ENCODE data around the gene MKI67. TPM values are rescaled to one million over a fixed set of nuclear protein-coding genes. Genes with fewer than 3 reads are reported as not detected.

Gene MKI67
- total RNA-seq, 1 experiment from 2014 or later, result 111 TPM

DNA sequence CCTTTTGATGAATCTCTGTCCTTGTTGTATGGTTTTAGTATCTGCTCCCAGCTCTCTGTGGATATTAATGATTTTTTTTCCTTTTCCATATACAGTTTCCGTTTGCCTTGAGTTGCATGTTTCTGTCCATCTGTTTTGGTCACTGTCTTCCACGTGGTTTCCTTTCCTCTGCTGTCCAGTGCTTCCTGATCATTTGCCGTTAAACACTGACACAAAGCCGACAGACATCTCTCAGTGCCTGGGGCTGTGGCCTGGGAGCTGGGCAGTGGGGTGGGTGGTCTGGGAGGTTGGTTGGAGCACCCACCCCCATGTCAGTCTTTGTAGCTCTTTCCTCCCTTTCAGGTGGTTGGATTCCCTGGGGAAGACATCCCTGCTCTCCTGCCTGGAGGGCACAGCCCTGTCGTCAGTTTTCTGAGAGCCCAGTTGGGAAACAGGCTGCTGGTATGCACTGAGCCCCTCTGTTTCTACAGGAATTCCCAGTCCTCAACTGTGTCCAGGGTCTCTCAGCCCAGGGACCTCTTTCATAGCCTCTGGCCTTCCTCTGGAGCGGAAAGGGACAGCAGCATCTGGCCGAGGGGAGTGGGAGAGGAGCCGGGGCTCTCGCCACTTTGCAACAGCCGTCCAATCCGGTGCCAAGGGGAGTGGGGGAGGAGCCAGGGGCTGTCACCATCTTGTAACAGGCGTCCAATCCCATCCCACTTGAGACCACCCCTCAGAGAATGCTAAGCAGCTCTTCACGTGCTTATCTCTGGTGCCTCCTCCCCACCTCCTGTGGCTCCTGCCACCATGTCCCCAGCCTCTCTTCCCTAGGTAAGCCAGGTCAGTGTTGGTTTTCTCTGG is 26.7 kb upstream of the MKI67 start:
- no peak overlapping the region for H3K4me3 Mint-ChIP-seq (ENCODE audit: unreplicated experiment)
- no TSS peak for BruUV-seq (replicated peaks)
- H3K4me3 ChIP-seq (ENCODE audit: low read depth, low read length), result no peak overlapping the region
- H3K36me3 Mint-ChIP-seq (ENCODE audit: insufficient read depth, unreplicated experiment), result no peaks in the 10 kb centered on the region
- ChIA-PET CTCF (no interaction called here), POLR2A (no interaction called here)
- peaks cover 21% of the 10 kb centered on the region for H3K4me1 Mint-ChIP-seq (ENCODE audit: low read depth, unreplicated experiment)
- no peaks in the 10 kb centered on the region for H3K9me3 Mint-ChIP-seq (ENCODE audit: unreplicated experiment)
- H3K27me3 Mint-ChIP-seq (ENCODE audit: insufficient read depth, unreplicated experiment), result no peaks in the 10 kb centered on the region
- intact Hi-C loops (cut with micrococcal nuclease; ENCODE audit: unreplicated experiment), result no loop called here
- H3K9me3 ChIP-seq, result no peaks in the 10 kb centered on the region
- TF ChIP-seq, protein P1, sequence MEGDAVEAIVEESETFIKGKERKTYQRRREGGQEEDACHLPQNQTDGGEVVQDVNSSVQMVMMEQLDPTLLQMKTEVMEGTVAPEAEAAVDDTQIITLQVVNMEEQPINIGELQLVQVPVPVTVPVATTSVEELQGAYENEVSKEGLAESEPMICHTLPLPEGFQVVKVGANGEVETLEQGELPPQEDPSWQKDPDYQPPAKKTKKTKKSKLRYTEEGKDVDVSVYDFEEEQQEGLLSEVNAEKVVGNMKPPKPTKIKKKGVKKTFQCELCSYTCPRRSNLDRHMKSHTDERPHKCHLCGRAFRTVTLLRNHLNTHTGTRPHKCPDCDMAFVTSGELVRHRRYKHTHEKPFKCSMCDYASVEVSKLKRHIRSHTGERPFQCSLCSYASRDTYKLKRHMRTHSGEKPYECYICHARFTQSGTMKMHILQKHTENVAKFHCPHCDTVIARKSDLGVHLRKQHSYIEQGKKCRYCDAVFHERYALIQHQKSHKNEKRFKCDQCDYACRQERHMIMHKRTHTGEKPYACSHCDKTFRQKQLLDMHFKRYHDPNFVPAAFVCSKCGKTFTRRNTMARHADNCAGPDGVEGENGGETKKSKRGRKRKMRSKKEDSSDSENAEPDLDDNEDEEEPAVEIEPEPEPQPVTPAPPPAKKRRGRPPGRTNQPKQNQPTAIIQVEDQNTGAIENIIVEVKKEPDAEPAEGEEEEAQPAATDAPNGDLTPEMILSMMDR (IDR thresholded peaks at IDR 0.05; ENCODE audit: insufficient read depth in 1 of 2, low read depth in 1 of 2, low read length in 1 of 2, severe bottlenecking in 1 of 2, unreplicated experiment in 1 of 2), result no peak
- no peak for DNase-seq
- no peaks in the 10 kb centered on the region for H3K27me3 ChIP-seq (replicated peaks; ENCODE audit: control insufficient read depth, insufficient read depth, low read length)
- no peak overlapping the region for H3K27ac Mint-ChIP-seq (ENCODE audit: unreplicated experiment)
- H3K4me1 ChIP-seq, result peaks cover 19% of the 10 kb centered on the region
- no peaks in the 10 kb centered on the region for H3K36me3 ChIP-seq (ENCODE audit: control insufficient read depth, insufficient read depth, low read length)

DNA sequence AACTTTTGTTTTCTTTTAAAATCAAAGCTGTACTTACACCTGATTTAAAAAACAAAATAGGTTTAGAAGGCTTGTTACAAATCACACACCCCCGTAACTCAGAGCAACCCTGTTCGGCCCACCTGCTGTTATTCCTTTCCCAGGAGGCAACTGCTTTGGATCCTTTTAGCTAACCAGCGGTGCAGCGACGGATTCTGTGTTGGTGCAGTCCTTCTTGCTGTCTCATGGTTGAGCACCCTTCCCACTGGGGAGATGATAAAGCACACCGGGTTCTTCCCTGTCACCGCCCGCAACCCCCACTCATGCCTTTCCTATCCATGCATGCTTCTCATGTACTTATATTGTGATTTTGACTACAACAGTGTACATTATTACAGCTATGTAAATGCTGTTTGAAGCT is 24.8 kb upstream of the MKI67 start:
- DNase-seq, result no peak
- no peaks in the 10 kb centered on the region for H3K27me3 ChIP-seq (replicated peaks; ENCODE audit: control insufficient read depth, insufficient read depth, low read length)
- CTCF ChIA-PET, result interaction anchor here (0.5 to 2.6 kb wide), 2 partner anchors 33 to 73 kb away, joined by 3 to 16 read pairs; no protein-coding TSS in a partner anchor
- no peaks in the 10 kb centered on the region for H3K36me3 Mint-ChIP-seq (ENCODE audit: insufficient read depth, unreplicated experiment)
- no peaks in the 10 kb centered on the region for H3K9me3 Mint-ChIP-seq (ENCODE audit: unreplicated experiment)
- intact Hi-C loops (cut with micrococcal nuclease; ENCODE audit: unreplicated experiment), result loop anchor here (2.0 kb wide), 1 partner anchor 62 kb away; no protein-coding TSS in a partner anchor
- no peak overlapping the region for H3K27ac Mint-ChIP-seq (ENCODE audit: unreplicated experiment)
- POLR2A ChIA-PET, result no interaction called here
- H3K9me3 ChIP-seq, result no peaks in the 10 kb centered on the region
- H3K4me1 ChIP-seq, result peaks cover 2% of the 10 kb centered on the region
- H3K4me3 Mint-ChIP-seq (ENCODE audit: unreplicated experiment), result peak overlapping the region; percentile 70
- no peaks in the 10 kb centered on the region for H3K36me3 ChIP-seq (ENCODE audit: control insufficient read depth, insufficient read depth, low read length)
- TF ChIP-seq, protein P1 (IDR thresholded peaks at IDR 0.05; ENCODE audit: insufficient read depth in 1 of 2, low read depth in 1 of 2, low read length in 1 of 2, severe bottlenecking in 1 of 2, unreplicated experiment in 1 of 2), result no peak
- BruUV-seq (replicated peaks), result no TSS peak
- H3K27me3 Mint-ChIP-seq (ENCODE audit: insufficient read depth, unreplicated experiment), result no peaks in the 10 kb centered on the region
- H3K4me3 ChIP-seq (ENCODE audit: low read depth, low read length), result no peak overlapping the region
- H3K4me1 Mint-ChIP-seq (ENCODE audit: low read depth, unreplicated experiment), result peaks cover 6% of the 10 kb centered on the region

DNA sequence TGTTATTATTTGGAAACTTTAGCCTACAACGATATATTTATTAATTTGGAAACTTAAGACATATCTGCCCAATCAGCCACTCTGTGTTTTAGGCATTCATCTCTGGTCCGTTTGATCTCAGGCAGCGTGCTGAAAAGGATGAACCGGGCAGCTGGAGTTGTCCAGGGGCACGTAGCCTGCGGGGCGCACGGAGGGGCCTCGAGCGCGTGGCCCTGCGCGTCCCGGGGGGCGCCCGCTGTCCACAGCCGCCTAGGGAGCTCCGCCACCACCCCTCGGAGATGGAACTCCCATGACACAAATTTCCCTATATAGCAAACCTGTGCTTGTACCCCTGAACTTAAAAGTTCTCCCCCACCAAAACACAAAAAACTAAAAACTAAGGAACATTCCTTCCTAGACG is 24.3 kb upstream of the MKI67 start:
- Histone ChIP-seq H3K4me1 (no peaks in the 10 kb centered on the region), H3K27me3 (replicated peaks; ENCODE audit: control insufficient read depth, insufficient read depth, low read length) (no peaks in the 10 kb centered on the region), H3K36me3 (ENCODE audit: control insufficient read depth, insufficient read depth, low read length) (no peaks in the 10 kb centered on the region), H3K9me3 (no peaks in the 10 kb centered on the region), H3K4me3 (ENCODE audit: low read depth, low read length) (peak overlapping the region; percentile 53)
- TF ChIP-seq, protein P1 (IDR thresholded peaks at IDR 0.05; ENCODE audit: insufficient read depth in 1 of 2, low read depth in 1 of 2, low read length in 1 of 2, severe bottlenecking in 1 of 2, unreplicated experiment in 1 of 2), result no peak
- no peak for DNase-seq
- Mint-ChIP-seq H3K4me1 (ENCODE audit: low read depth, unreplicated experiment) (peaks cover 1% of the 10 kb centered on the region), H3K27me3 (ENCODE audit: insufficient read depth, unreplicated experiment) (peaks cover 3% of the 10 kb centered on the region), H3K36me3 (ENCODE audit: insufficient read depth, unreplicated experiment) (no peaks in the 10 kb centered on the region), H3K4me3 (ENCODE audit: unreplicated experiment) (peak overlapping the region; percentile 70), H3K9me3 (ENCODE audit: unreplicated experiment) (no peaks in the 10 kb centered on the region), H3K27ac (ENCODE audit: unreplicated experiment) (no peak overlapping the region)
- BruUV-seq (replicated peaks), result no TSS peak
- ChIA-PET CTCF (interaction anchor here (2.6 kb wide), 1 partner anchor 72 kb away, joined by 16 read pairs; no protein-coding TSS in a partner anchor), POLR2A (no interaction called here)
- intact Hi-C loops (cut with micrococcal nuclease; ENCODE audit: unreplicated experiment), result loop anchor here (1.0 to 2.0 kb wide), 2 partner anchors 62 to 72 kb away; no protein-coding TSS in a partner anchor

All from Caco-2 (cell line).